ENCODE results near the gene BPGM.

BPGM gene

DNA sequence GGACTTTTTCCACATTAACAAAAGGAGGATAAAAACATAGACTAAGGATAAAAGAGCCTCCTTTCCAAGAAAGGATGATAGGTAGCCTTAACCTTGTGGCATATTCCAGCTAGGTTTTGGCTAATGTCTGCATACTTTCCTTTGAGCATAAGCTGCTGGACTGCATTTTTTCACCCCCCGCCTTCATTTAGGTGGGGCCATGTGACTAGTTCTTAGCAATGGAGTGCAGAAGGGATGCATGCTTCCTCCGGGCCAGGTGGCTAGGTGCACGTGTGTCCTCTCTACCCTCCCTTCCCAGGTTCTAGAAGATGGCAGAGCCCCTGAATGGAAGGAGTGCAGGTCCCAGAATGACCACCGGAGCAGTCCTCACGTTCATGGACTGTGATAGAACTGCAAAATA lies 59.8 kb downstream of the BPGM start:
- in situ Hi-C loops (cut with HindIII; ENCODE audit: low pct_ligation_motif_present, low pct_unique_long_range_greater_than_20kb, low sequenced_read_pairs) = no loop called here
- no peak for DNase-seq

GRCh38 chr7:134707663-134708378 lies 61.2 kb downstream of the BPGM start:
- in situ Hi-C loops (cut with HindIII; ENCODE audit: low pct_ligation_motif_present, low pct_unique_long_range_greater_than_20kb, low sequenced_read_pairs) = no loop called here

GRCh38 chr7:134708692-134709091 lies 62.0 kb downstream of the BPGM start:
- in situ Hi-C loops (cut with HindIII; ENCODE audit: low pct_ligation_motif_present, low pct_unique_long_range_greater_than_20kb, low sequenced_read_pairs) = no loop called here
- no peak for DNase-seq

More at GRCh38 chr7:134707663-134708378, 61.2 kb downstream of the BPGM start:
- no peak for DNase-seq

GRCh38 chr7:134709197-134709596 lies 62.5 kb downstream of the BPGM start:
- in situ Hi-C loops (cut with HindIII; ENCODE audit: low pct_ligation_motif_present, low pct_unique_long_range_greater_than_20kb, low sequenced_read_pairs) = no loop called here
- DNase-seq = no peak

DNA sequence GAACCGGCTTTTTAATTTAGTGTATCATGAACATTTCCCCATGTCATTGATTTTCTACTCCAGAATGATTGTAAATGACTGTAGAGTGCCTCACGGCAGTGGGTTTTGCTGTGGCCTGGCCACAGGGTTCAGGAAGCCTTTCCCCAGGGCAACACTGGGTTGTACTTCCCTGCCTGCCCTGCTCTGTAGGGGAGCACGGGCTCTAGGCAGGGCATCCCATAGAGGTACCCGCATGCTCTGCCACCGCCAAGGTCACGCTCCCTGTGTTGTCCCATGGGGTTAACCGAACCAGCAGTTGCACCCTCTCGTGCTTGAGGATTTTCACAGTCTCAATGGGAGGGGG lies 63.8 kb downstream of the BPGM start:
- no peak for DNase-seq
- in situ Hi-C loops (cut with HindIII; ENCODE audit: low pct_ligation_motif_present, low pct_unique_long_range_greater_than_20kb, low sequenced_read_pairs) = no loop called here

- no peak for DNase-seq
- in situ Hi-C loops (cut with HindIII; ENCODE audit: low pct_ligation_motif_present, low pct_unique_long_range_greater_than_20kb, low sequenced_read_pairs) = no loop called here
Measured at GRCh38 chr7:134710854-134711624, 64.4 kb downstream of the BPGM start.

- in situ Hi-C loops (cut with HindIII; ENCODE audit: low pct_ligation_motif_present, low pct_unique_long_range_greater_than_20kb, low sequenced_read_pairs) = no loop called here
- no peak for DNase-seq
Measured at GRCh38 chr7:134712196-134712595, 65.5 kb downstream of the BPGM start.

GRCh38 chr7:134714470-134715205 lies 68.0 kb downstream of the BPGM start:
- in situ Hi-C loops (cut with HindIII; ENCODE audit: low pct_ligation_motif_present, low pct_unique_long_range_greater_than_20kb, low sequenced_read_pairs) = no loop called here
- no peak for DNase-seq

DNA sequence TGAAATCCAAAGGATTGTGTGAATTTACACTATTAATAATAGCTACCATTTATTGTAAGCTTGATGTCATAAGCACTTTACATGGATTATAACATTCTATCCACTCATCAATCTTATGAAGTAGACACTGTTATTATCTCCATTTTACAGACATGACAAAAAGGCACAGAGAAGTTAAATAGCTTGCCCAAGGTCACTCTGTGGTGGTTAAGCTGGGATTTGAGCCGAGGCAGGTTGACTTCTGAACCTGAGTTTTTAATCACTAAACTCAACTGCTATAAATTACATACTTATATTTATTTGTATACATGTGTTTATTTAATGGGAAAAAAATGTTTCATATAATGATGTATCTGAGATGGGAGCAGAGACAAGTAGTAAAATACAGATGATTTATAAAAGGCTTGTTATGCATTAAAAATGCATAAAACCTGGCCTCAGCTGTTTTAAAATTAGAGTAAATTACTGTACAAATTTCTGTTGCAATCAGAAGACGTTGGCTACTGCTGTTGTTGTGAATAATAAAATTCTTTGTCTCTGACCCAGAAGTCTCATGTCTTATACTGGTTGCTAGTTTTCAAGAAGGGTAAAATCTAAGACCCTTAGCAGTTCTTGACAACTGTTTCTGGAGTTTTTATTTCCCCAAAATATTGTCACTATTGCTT lies 71.7 kb downstream of the BPGM start:
- no peak for DNase-seq
- in situ Hi-C loops (cut with HindIII; ENCODE audit: low pct_ligation_motif_present, low pct_unique_long_range_greater_than_20kb, low sequenced_read_pairs) = no loop called here

DNA sequence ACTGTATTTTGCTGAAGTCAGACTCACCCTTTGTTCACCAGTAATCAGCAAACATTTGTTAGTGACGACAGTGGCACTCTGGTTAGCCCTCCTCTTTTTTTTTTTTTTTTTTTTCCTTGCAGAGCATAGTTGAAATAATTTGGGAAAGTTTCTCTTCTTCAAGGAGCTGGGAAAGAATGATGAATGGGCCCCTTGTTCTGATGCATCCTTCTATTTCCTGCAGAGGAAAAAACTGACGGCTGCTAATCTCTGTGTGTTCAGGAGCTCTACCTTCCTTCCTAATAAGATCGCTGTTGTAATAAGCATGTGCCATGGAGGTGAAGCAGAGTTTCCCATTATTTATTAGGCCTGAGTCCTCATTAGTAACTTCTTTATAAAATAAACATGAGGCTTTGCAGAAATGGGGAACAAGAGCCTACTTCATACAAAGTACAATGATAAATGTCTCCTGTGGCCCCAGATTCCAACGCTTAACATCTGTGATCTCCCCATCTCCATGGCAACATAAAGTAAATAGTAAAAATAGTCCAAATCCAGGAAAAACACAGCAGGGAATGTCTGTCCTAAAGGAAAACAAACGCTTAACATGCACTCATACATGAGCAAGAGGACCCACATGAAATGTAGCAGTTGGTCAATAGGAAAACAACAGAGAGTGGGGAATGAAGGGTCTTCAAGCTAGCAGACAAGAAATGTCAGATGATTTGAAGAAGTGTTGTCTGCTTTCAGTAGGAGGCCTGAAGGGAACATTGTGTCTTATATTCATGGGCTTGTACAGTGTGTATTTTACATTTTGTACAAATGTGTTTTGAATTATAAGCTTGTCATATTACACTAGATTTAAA lies 73.7 kb downstream of the BPGM start:
- no peak for DNase-seq

GRCh38 chr7:134721171-134721570 lies 74.5 kb downstream of the BPGM start:
- no peak for DNase-seq
- in situ Hi-C loops (cut with HindIII; ENCODE audit: low pct_ligation_motif_present, low pct_unique_long_range_greater_than_20kb, low sequenced_read_pairs) = no loop called here

More for the DNA sequence above, 73.7 kb downstream of the BPGM start:
- in situ Hi-C loops (cut with HindIII; ENCODE audit: low pct_ligation_motif_present, low pct_unique_long_range_greater_than_20kb, low sequenced_read_pairs) = no loop called here

DNA sequence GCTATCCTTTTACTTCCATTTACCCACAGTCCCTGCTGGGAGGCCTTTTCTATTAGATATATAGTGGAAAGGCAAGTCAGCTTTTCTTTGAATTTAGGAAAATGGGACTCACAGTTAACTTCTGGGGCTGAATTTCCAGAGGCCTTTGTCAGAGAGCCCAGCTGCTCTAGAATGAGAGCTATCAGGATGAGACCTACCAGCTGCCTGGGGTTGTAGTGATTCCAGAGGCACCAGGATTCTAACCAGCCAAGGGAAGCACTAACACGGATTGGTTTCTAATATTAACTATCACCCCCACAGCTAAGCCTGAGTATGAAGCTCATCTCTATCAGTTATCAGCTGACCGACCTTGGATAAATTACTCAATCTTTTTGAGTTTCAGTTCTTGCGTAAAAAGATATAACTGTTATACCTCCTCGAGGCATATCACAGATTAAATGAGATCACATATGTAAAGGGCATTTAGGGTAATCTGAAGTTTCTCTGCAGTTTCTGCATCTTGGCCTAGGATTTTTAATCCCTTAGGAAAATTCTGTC lies 76.2 kb downstream of the BPGM start:
- DNase-seq = no peak
- in situ Hi-C loops (cut with HindIII; ENCODE audit: low pct_ligation_motif_present, low pct_unique_long_range_greater_than_20kb, low sequenced_read_pairs) = no loop called here

GRCh38 chr7:134723892-134724291 lies 77.2 kb downstream of the BPGM start:
- DNase-seq = no peak
- in situ Hi-C loops (cut with HindIII; ENCODE audit: low pct_ligation_motif_present, low pct_unique_long_range_greater_than_20kb, low sequenced_read_pairs) = no loop called here

- peak; percentile 57 for DNase-seq
Measured at GRCh38 chr7:134724606-134725005, 78.0 kb downstream of the BPGM start.

GRCh38 chr7:134726581-134726980 lies 79.9 kb downstream of the BPGM start:
- DNase-seq = no peak
- in situ Hi-C loops (cut with HindIII; ENCODE audit: low pct_ligation_motif_present, low pct_unique_long_range_greater_than_20kb, low sequenced_read_pairs) = no loop called here

More at GRCh38 chr7:134724606-134725005, 78.0 kb downstream of the BPGM start:
- in situ Hi-C loops (cut with HindIII; ENCODE audit: low pct_ligation_motif_present, low pct_unique_long_range_greater_than_20kb, low sequenced_read_pairs) = no loop called here

DNA sequence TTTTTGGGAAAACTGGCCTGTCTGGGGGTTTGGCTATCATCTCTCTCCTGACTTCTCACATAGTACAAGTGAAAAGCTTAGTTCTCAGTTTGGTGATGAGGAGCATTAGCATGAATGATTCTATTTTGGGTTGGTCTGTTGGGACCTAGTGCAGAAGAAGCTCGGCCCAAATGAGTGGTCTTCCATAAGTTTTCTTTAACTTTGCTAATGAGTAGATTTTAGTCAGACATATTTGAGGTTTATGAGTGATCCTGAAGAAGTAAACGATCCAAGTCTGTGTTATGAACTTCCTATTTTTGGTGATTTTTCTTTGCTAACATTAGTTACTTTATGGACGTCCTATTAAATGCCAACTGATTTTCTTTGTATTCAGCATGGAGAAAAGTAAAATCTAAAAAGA lies 81.1 kb downstream of the BPGM start:
- no peak for DNase-seq
- in situ Hi-C loops (cut with HindIII; ENCODE audit: low pct_ligation_motif_present, low pct_unique_long_range_greater_than_20kb, low sequenced_read_pairs) = no loop called here

Measured in ACHN (cell line).